GM23338 (cell line): ENCODE measurements around the gene DESI2.

Source experiments
- CREB1 ChIP-seq: fragments of 250-450 bp; sonication (Bioruptor Pico); IDR thresholded peaks from 2 replicates; pipeline ENCODE4 v1.5.0; 2020; ENCODE audit warnings: low read depth, mild to moderate bottlenecking, moderate library complexity
- EZH2 ChIP-seq: fragments of 200-600 bp; sonication (generic); IDR thresholded peaks from one replicate; pipeline ENCODE4 v1.8.0; 2017; ENCODE audit warnings: antibody characterized with exemption, mild to moderate bottlenecking, low read depth; ENCODE audit not compliant: unreplicated experiment
- EZH2phosphoT487 ChIP-seq: fragments of 200-600 bp; sonication (generic); IDR thresholded peaks from one replicate; pipeline ENCODE4 v1.8.1; 2018; ENCODE audit warnings: antibody characterized with exemption; ENCODE audit not compliant: unreplicated experiment
- JUNB ChIP-seq: IDR thresholded peaks from one replicate; pipeline ENCODE4 v1.6.1; 2016; ENCODE audit warnings: antibody characterized with exemption; ENCODE audit not compliant: unreplicated experiment
- NANOG ChIP-seq: IDR thresholded peaks from 2 replicates; pipeline ENCODE4 v1.6.1; 2016; ENCODE audit warnings: antibody characterized with exemption, borderline replicate concordance
- POLR2AphosphoS5 ChIP-seq: IDR thresholded peaks from 2 replicates; pipeline ENCODE4 v1.6.1; 2016; ENCODE audit warnings: antibody characterized with exemption, low read depth
- STAT1 ChIP-seq: IDR thresholded peaks from one replicate; pipeline ENCODE4 v1.6.1; 2016; ENCODE audit warnings: antibody characterized with exemption; ENCODE audit not compliant: unreplicated experiment
- ZNF114 ChIP-seq: fragments of 250-450 bp; sonication (Bioruptor Pico); IDR thresholded peaks from 2 replicates; pipeline ENCODE4 v1.5.0; 2020; ENCODE audit warnings: mild to moderate bottlenecking, moderate library complexity
- ZNF331 ChIP-seq: fragments of 250-450 bp; sonication (Bioruptor Pico); IDR thresholded peaks from 2 replicates; pipeline ENCODE4 v1.5.0; 2020; ENCODE audit warnings: low read depth, mild to moderate bottlenecking, moderate library complexity
- TF ChIP-seq, protein P1 (sequence below), 2 experiments: fragments of 200-600 bp in 1 of 2; sonication (generic) in 1 of 2; conservative IDR thresholded peaks; 2 replicates each; pipeline versions ENCODE4 v1.5.1 to v1.6.1; 2016 to 2017; ENCODE audit warnings: antibody characterized with exemption in 2 of 2, low read depth in 2 of 2, mild to moderate bottlenecking in 2 of 2, moderate library complexity in 1 of 2
- TF ChIP-seq, protein P2 (sequence below): IDR thresholded peaks from one replicate; pipeline ENCODE4 v1.6.1; 2018; ENCODE audit warnings: antibody characterized with exemption; ENCODE audit not compliant: unreplicated experiment
- TF ChIP-seq, protein P3 (sequence below): IDR thresholded peaks from 2 replicates; pipeline ENCODE4 v1.6.1; 2016; ENCODE audit warnings: antibody characterized with exemption

DNA sequence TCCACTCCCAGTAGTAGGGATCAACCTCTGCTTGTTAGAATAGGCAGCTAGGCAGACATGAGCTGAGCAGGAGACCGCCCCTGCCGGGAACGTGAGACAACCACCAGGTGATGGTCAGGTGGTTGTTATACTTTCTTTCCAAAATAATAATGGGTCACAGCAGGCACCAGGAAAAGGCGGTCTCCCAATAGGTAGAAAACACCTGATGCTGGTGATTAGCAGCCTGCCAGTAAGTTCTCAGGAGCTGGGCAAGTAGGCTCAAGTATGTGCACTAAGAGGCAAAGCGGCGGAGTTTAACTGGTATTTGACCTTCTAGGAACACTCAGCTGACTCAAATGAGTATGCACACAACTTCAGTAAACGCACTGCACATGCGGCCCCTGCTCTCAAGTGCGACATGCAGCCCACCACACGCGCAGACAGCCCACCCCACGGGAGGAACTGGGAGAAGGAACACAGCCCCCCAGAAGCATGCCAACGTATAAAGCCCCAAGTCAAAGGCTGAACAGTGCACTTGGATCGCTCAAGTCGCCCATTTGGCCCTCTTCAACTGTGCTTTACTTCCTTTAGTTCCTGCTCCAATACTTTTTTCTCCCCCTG, 80.0 kb downstream of the DESI2 start:
- TF ChIP-seq, protein P1, sequence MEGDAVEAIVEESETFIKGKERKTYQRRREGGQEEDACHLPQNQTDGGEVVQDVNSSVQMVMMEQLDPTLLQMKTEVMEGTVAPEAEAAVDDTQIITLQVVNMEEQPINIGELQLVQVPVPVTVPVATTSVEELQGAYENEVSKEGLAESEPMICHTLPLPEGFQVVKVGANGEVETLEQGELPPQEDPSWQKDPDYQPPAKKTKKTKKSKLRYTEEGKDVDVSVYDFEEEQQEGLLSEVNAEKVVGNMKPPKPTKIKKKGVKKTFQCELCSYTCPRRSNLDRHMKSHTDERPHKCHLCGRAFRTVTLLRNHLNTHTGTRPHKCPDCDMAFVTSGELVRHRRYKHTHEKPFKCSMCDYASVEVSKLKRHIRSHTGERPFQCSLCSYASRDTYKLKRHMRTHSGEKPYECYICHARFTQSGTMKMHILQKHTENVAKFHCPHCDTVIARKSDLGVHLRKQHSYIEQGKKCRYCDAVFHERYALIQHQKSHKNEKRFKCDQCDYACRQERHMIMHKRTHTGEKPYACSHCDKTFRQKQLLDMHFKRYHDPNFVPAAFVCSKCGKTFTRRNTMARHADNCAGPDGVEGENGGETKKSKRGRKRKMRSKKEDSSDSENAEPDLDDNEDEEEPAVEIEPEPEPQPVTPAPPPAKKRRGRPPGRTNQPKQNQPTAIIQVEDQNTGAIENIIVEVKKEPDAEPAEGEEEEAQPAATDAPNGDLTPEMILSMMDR (conservative IDR thresholded peaks at IDR 0.05; ENCODE audit: low read depth in 2 of 2), result no peak
- TF ChIP-seq JUNB, result no peak
- TF ChIP-seq, protein P2, sequence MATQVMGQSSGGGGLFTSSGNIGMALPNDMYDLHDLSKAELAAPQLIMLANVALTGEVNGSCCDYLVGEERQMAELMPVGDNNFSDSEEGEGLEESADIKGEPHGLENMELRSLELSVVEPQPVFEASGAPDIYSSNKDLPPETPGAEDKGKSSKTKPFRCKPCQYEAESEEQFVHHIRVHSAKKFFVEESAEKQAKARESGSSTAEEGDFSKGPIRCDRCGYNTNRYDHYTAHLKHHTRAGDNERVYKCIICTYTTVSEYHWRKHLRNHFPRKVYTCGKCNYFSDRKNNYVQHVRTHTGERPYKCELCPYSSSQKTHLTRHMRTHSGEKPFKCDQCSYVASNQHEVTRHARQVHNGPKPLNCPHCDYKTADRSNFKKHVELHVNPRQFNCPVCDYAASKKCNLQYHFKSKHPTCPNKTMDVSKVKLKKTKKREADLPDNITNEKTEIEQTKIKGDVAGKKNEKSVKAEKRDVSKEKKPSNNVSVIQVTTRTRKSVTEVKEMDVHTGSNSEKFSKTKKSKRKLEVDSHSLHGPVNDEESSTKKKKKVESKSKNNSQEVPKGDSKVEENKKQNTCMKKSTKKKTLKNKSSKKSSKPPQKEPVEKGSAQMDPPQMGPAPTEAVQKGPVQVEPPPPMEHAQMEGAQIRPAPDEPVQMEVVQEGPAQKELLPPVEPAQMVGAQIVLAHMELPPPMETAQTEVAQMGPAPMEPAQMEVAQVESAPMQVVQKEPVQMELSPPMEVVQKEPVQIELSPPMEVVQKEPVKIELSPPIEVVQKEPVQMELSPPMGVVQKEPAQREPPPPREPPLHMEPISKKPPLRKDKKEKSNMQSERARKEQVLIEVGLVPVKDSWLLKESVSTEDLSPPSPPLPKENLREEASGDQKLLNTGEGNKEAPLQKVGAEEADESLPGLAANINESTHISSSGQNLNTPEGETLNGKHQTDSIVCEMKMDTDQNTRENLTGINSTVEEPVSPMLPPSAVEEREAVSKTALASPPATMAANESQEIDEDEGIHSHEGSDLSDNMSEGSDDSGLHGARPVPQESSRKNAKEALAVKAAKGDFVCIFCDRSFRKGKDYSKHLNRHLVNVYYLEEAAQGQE, result no peak
- TF ChIP-seq EZH2, result no peak
- TF ChIP-seq POLR2AphosphoS5, result no peak
- TF ChIP-seq EZH2phosphoT487, result no peak
- TF ChIP-seq, protein P3, sequence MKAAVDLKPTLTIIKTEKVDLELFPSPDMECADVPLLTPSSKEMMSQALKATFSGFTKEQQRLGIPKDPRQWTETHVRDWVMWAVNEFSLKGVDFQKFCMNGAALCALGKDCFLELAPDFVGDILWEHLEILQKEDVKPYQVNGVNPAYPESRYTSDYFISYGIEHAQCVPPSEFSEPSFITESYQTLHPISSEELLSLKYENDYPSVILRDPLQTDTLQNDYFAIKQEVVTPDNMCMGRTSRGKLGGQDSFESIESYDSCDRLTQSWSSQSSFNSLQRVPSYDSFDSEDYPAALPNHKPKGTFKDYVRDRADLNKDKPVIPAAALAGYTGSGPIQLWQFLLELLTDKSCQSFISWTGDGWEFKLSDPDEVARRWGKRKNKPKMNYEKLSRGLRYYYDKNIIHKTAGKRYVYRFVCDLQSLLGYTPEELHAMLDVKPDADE, result no peak
- no peak for TF ChIP-seq STAT1
- no peak for TF ChIP-seq NANOG
- no peak for TF ChIP-seq ZNF114
- TF ChIP-seq CREB1 (CRISPR knock-in tag), result no peak
- no peak for TF ChIP-seq ZNF331
